ENCODE measurements around the gene PRKCD.

DNA sequence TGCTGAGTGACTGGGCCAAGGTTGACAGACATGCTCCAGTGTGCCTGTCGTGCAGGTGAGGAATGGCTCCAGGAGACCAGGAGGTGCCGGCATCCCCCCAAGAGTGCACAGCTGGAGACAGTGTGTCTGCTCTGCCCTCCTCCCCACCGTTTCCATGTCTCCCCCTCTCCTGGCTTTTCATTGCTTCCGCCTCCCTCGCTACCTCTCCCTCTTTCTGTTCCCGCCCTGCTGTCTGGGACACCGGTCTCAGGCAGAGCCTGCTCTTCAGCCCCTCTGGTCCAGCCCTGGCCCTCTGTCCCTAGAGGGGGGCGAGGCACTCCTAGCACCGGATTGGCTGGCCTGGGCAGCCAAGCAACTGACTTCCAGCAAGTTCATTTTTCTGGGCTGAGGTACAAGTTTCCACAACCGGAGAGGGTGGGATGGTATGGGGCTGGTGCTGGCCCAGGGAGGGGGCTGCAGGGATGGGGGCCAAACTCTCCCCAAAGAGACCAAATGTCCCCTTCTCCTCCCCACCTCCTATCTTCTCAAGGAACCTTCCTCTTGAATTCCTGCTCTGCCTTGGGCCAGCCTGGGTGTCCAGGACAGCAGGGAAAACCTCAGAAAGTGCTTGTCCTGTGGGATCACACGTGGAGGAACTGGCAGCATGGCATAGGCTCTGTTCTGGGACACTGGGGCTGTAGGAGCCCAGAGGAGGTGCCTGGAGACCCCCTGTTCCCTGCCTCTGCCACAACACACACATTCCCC lies 32.6 kb downstream of the PRKCD start:
- TF ChIP-seq, protein P1, sequence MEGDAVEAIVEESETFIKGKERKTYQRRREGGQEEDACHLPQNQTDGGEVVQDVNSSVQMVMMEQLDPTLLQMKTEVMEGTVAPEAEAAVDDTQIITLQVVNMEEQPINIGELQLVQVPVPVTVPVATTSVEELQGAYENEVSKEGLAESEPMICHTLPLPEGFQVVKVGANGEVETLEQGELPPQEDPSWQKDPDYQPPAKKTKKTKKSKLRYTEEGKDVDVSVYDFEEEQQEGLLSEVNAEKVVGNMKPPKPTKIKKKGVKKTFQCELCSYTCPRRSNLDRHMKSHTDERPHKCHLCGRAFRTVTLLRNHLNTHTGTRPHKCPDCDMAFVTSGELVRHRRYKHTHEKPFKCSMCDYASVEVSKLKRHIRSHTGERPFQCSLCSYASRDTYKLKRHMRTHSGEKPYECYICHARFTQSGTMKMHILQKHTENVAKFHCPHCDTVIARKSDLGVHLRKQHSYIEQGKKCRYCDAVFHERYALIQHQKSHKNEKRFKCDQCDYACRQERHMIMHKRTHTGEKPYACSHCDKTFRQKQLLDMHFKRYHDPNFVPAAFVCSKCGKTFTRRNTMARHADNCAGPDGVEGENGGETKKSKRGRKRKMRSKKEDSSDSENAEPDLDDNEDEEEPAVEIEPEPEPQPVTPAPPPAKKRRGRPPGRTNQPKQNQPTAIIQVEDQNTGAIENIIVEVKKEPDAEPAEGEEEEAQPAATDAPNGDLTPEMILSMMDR (IDR thresholded peaks at IDR 0.05; ENCODE audit: poor library complexity): no peak
- TF ChIP-seq EZH2 (IDR thresholded peaks at IDR 0.05; ENCODE audit: borderline replicate concordance): no peak
